PC-9 (cell line): ENCODE results near the gene CALD1.

Experiments used
- CTCF ChIP-seq: fragments of 200-600 bp; sonication (generic); conservative IDR thresholded peaks from 2 replicates; pipeline ENCODE4 v1.6.1; 2017; ENCODE audit warnings: mixed run types, antibody characterized with exemption, mild to moderate bottlenecking, moderate library complexity
- EZH2 ChIP-seq: fragments of 200-600 bp; sonication (generic); IDR thresholded peaks from 2 replicates; pipeline ENCODE4 v1.8.0; 2017; ENCODE audit warnings: antibody characterized with exemption, low read depth

GRCh38 chr7:134730411-134730829 lies 49.0 kb upstream of the CALD1 start:
- TF ChIP-seq CTCF (no peak), EZH2 (no peak)
